Measurements from ENCODE around the gene RGL1.

DNA sequence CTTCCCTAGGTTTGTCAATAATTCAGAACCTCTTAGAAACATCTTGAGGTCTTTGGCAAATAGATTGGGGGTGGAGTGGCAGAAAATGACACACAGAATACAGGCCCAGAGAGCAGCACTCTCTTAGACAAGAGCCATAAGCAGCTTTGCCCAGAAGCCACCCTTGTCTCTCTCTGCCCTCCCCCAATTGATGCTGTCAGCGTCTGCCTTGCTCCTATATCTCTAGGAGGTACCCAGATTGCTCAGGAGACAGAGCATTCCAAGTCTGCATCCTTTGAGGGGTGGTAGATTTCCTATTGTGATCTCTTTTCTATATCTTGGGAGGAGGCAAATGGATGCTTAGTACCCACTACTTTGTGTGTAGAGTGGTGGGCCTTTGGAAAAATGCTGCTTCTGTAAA is 1.8 kb downstream of the RGL1 start:
- TF ChIP-seq, protein P1, sequence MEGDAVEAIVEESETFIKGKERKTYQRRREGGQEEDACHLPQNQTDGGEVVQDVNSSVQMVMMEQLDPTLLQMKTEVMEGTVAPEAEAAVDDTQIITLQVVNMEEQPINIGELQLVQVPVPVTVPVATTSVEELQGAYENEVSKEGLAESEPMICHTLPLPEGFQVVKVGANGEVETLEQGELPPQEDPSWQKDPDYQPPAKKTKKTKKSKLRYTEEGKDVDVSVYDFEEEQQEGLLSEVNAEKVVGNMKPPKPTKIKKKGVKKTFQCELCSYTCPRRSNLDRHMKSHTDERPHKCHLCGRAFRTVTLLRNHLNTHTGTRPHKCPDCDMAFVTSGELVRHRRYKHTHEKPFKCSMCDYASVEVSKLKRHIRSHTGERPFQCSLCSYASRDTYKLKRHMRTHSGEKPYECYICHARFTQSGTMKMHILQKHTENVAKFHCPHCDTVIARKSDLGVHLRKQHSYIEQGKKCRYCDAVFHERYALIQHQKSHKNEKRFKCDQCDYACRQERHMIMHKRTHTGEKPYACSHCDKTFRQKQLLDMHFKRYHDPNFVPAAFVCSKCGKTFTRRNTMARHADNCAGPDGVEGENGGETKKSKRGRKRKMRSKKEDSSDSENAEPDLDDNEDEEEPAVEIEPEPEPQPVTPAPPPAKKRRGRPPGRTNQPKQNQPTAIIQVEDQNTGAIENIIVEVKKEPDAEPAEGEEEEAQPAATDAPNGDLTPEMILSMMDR (IDR thresholded peaks at IDR 0.05) = no peak
- TF ChIP-seq POLR2A (IDR thresholded peaks at IDR 0.05) = no peak
